ENCODE results near the gene SLC25A25.

DNA sequence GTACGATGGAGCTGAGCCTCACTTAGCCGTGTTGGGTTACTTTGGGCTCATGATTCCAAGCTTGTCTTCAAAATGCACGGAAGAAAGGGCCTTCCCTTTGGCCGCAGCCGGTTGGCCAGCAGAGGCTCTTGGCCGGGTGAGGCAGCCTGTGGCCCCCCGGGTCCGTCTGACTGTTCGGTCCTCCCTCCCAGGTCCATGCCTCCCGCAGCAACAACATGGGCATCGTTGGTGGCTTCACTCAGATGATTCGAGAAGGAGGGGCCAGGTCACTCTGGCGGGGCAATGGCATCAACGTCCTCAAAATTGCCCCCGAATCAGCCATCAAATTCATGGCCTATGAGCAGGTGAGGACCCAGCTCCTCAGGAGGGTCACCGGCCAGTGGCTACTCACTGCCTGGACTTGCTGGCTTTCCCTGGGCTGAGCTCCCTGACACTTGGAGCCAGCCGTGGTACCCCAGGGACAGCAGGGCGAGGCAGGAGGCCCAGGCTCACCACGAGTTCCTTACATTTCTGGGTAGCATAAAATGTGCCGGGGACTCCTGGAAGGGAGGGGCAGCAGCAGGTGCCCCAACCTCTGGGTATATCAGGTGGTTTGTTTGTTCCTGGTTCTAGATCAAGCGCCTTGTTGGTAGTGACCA is 37.6 kb downstream of the SLC25A25 start:
- no peak for TF ChIP-seq CTCF (IDR thresholded peaks at IDR 0.05)
- no peak for TF ChIP-seq POLR2A (IDR thresholded peaks at IDR 0.05)
